NOMO-1 treated with DMSO at 0.1 percent for 48 hours (cell line): ENCODE results near the gene HADHB.
A peak's percentile ranks its signal among the peaks of the same experiment; 100 is the strongest.

Experiments used
- DNase-seq: peaks from one replicate; lab custom pipeline; 2025; ENCODE audit not compliant: unreplicated experiment; lab: John Stamatoyannopoulos, UW

The HADHB gene

GRCh38 chr2:26244309-26245230 is at the start of gene HADHB, which contains the start of gene HADHA:
TSS of gene HADHB (plus strand) at chr2:26244939. CDS start at chr2:26254255, 9,316 bp downstream.
TSS of gene HADHA (minus strand) at chr2:26244632. CDS start at chr2:26244596, 36 bp downstream.
- DNase-seq: peak; percentile 93

GRCh38 chr2:26195040-26195984 is 49.4 kb upstream of the HADHB start:
- DNase-seq: no peak

- DNase-seq: peak; percentile 87
Observed at GRCh38 chr2:26196683-26197418, 47.9 kb upstream of the HADHB start.

GRCh38 chr2:26197516-26197915 is 47.2 kb upstream of the HADHB start:
- no peak for DNase-seq

- DNase-seq: no peak
Observed at GRCh38 chr2:26202981-26203490, 41.7 kb upstream of the HADHB start.

GRCh38 chr2:26203906-26204305 is 40.8 kb upstream of the HADHB start:
- no peak for DNase-seq

- no peak for DNase-seq
Observed at GRCh38 chr2:26212011-26212410, 32.7 kb upstream of the HADHB start.

- DNase-seq: peak; percentile 6
Observed at GRCh38 chr2:26214759-26215158, 30.0 kb upstream of the HADHB start.

- no peak for DNase-seq
Observed at GRCh38 chr2:26215833-26216232, 28.9 kb upstream of the HADHB start.

GRCh38 chr2:26216587-26216986 is 28.2 kb upstream of the HADHB start:
- DNase-seq: no peak

- no peak for DNase-seq
Observed at GRCh38 chr2:26217720-26218119, 27.0 kb upstream of the HADHB start.

GRCh38 chr2:26223018-26223417 is 21.7 kb upstream of the HADHB start:
- DNase-seq: no peak

GRCh38 chr2:26224095-26224494 is 20.6 kb upstream of the HADHB start:
- no peak for DNase-seq

GRCh38 chr2:26229595-26229994 is 15.1 kb upstream of the HADHB start:
- no peak for DNase-seq

- no peak for DNase-seq
Observed at GRCh38 chr2:26230806-26231205, 13.9 kb upstream of the HADHB start.

GRCh38 chr2:26235089-26235488 is 9.7 kb upstream of the HADHB start:
- DNase-seq: no peak

- no peak for DNase-seq
Observed at GRCh38 chr2:26237868-26238267, 6.9 kb upstream of the HADHB start.

GRCh38 chr2:26238311-26238958 is 6.3 kb upstream of the HADHB start:
- peak; percentile 44 for DNase-seq

GRCh38 chr2:26241928-26242436 is 2.8 kb upstream of the HADHB start:
- DNase-seq: no peak
